Activated CD8-positive, alpha-beta memory T cell treated with anti-CD3 and anti-CD28 coated beads, Interleukin-2, amount 50 U/mL, for 24 hours (primary cell): ENCODE results near the gene RAB31.

ENCODE experiments used
- DNase-seq: peaks from one replicate; pipeline ENCODE4 v3.0.0-alpha.2; 2020; ENCODE audit errors: extremely low read depth

Gene RAB31

DNA sequence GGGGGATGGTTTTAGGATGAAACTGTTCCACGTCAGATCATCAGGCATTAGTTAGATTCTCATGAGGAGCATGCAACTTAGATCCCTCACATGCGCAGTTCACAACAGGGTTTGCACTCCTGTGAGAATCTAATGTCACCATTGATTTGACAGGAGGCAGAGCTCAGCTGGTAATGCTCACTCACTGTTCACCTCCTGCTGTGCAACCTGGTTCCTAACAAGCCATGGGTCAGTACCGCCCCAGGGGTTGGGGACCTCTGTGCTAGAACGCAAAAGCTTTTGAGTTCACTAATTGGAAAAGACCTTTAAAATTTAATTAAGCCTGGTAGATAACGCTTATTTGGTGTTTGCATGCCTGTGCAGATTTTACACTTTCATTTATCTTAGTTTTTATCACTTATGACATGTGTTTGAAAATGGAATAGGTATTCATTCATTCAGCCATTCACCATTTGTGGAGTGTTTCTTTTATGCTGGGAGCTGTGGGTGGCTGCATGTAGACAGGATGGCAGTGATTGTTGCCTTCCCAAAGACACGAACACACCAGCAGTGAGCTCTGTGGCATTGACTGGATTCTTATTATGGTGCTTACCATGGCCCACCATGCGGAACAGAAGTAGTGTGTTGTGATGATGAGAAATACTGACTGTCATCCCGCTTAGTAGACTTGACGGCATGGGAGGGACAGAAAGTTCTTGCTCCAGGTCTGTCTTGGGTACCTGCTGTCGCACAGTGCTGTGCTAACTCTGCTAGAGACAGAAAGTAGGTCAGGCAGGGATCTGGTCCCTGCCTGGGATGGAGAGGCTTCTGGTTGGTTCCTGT lies 6.4 kb downstream of the RAB31 start:
- DNase-seq, result no peak

GRCh38 chr18:9715088-9715343 lies 6.9 kb downstream of the RAB31 start:
- DNase-seq, result no peak

- DNase-seq, result no peak
Observed at GRCh38 chr18:9715978-9716774, 8.1 kb downstream of the RAB31 start.

DNA sequence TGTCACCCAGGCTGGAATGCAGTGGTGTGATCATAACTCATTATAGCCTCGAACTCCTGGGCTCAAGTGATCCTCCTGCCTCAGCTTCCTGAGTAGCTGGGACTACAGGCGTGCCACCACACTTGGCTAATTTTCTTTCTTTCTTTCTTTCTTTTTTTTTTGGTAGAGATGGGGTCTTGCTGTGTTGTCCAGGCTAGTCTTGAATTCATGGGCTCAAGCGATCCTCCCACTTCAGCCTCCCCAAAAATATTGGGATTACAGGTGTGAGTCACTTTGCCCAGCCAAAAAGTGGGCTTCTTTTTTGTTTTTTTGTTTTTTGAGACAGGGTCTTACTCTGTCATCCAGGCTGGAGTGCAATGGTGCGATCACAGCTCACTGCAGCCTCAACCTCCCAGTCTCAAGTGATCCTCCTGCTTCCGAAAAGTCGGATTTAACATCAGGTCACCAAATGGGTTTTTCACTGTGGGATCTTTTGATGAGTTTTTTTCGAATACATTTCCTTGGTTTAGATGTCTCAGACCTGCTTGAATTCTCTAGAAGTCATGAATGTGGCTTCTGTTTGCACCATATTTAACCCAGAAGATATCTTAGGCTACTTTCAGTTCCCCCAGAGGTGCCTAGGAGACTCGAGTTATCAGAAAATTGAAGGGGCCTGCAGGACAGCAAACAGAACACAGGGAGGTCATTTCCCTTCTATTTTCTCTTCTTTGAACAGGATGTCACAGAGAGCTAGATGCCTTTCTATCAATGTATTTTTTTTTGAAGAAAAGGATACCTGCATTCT lies 8.9 kb downstream of the RAB31 start:
- DNase-seq, result no peak

GRCh38 chr18:9719421-9719981 lies 11.4 kb downstream of the RAB31 start:
- no peak for DNase-seq

DNA sequence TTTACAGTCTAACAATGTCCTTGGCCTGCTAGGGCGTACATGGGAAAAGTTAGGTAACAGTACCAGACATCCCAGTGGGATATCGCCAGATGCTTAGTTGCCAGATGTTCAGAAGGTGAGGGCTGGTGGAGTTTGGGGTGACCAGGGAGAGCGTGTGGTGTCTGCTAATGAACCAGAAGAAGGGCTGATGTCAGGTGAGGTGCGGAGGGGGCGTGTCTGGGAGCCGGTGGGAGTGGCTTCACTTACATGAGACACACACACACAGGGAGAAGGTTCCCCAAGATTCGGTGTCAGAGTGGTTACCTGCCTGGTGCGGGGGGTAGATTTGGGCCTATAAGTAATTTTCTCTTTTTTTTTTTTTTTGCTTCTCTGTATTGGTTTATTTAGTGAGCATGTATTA lies 12.2 kb downstream of the RAB31 start:
- DNase-seq, result no peak

- DNase-seq, result no peak
Observed at GRCh38 chr18:9721893-9722550, 13.9 kb downstream of the RAB31 start.

GRCh38 chr18:9722691-9723090 lies 14.6 kb downstream of the RAB31 start:
- no peak for DNase-seq

DNA sequence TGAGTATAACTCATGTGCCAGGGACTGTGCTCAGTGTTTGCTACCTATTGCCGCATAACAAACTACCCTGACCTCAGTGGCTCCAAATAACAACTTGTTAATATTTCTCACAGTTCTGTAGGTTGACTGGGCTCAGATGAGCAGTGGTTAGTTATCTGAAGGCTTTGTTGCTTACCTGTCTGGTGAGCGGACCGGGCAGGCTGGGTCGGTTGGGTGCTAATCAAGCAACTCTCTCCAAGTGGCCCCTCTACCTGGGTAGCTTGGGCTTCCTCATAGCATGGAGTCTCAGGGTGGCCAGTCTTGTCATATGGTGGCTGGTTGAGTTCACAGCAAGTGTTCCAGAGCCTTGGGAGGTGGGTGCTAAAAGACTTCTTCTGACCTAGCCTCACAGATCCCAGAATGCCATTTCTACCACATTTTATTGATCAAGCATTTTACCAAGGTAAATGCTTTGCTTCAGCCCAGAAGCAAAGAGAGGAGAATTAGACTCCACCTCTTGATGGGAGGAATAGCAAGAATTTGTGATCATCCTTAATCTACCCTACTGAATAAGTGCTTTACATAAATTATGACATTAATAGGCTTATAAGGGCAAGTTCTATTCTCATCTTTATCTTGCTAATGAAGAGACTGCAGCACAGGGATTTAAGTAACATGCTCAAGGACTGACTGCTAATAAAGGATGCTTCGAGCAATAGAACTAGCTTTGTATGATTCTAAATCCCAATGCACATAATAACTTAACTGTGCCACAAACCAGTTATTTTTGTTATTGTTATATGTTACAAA lies 16.9 kb downstream of the RAB31 start:
- DNase-seq, result no peak

DNA sequence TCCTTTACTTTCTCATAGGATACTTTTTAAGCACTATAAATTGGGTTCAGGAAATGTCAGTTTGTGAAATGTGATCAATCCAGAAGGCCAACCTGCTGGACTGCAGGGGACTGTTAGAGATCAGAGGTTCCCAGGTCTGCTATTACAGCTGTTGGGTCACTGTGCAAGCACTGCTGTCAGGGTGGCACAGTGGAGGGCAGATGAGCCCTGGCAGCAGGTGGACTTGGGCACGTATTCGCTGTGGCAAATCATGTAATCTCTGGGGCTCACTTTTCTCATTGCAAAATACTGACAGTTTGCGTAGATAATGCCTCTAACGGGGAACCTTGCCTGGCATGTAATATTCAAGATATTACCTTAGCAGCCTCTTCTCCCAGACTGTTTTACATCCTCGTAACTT lies 18.1 kb downstream of the RAB31 start:
- no peak for DNase-seq

DNA sequence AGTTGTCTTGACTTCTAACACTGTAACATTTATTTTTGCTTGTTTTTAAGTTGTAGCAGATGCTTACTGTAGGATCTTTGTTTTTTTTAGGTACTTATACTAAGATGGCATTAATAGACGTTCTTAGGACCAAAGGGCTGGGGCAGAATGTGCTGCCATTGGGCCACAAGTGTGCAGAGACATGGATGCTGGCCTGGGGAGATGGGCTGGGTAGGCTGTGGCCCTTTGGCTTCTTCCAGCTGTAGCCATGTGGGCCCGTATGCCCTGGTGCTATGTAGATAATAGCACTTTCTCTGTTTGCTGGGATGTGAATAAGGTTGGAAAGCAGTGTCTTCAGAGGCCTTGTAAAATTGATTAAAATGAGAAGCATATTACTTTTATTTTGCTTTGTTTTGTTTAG lies 18.8 kb downstream of the RAB31 start:
- DNase-seq, result no peak

- DNase-seq, result no peak
Observed at GRCh38 chr18:9730786-9731185, 22.7 kb downstream of the RAB31 start.

DNA sequence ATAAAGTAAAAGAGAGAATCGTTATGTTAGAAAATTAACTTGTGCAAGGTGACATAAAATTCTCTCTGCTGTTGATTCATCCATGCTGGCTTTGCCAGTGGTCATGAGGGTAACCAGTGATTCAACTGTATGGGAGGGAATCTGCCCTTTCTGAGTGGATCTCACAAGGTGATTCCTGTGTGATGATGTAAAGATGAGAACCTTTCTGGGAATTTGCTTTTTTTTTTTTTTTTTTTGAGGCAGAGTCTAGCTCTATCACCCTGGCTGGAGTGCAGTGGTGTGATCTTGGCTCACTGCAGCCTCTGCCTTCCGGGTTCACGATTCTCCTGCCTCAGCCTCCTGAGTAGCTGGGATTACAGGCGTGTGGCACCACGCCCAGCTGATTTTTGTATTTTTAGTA lies 23.3 kb downstream of the RAB31 start:
- DNase-seq, result no peak

GRCh38 chr18:9732031-9732430 lies 23.9 kb downstream of the RAB31 start:
- DNase-seq, result no peak

DNA sequence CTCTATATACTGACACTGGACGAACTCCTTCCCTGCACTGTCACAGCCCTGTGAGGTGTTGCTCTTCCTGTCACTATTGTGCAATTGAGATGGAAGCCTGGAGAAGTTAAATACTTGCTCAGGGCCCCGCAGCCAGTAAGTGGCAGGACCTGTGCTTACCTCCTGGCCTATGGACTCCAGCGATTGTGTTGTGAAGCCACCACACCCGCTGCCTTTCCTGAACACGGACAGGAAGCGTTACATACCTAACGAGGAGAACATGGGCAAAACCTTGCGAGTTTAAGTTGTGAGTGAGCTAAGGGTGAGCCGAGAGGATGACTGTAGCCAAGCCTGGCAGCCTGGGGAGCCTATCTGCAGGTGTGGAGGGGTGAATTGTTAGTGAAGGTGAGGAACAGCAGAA lies 26.1 kb downstream of the RAB31 start:
- DNase-seq, result no peak

- DNase-seq, result no peak
Observed at GRCh38 chr18:9735238-9735637, 27.1 kb downstream of the RAB31 start.

GRCh38 chr18:9735879-9736278 lies 27.8 kb downstream of the RAB31 start:
- DNase-seq, result no peak

DNA sequence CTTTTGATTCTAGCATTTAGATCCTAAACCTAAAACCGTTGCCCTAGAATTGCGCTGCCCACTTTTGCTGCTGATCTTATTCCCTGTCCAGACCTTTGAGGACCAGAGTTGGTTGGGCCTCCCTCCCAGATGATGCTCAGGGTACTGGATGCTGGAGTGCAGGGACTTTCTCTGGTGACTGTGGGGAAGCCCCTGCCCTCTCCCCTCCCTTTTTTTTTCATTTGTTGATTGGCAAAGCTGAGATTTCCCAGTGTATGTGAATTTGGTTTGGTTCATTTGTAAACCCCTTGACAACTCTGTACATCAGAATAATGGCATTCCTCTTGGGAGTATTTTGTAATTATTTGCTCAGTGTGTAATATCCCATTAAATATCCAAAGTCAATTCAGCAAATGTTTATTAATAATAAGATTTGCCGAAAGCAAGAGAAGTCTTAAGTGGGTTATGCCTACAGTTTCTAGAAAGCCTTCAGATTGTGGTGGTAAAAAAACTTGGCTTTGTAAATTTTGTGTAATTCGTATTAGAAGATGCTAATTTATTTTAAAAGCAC lies 28.3 kb downstream of the RAB31 start:
- DNase-seq, result no peak

DNA sequence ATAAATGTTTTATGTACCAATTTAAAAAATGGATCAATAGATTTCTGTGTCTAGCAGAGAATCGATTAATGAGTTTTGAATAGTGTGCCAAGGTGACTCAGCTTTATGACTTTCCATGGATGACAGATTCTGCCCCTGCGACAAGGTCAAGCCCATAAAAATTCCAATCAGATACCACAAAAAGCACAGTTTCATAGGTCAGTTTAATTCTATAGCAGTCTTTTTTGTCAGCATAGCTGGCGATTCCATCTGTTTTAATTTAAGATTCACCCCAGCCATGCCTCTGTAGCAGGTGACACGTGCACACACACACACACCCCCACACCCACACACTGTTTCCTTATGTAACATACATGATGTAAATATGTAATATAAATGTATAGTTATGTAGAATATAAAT lies 28.9 kb downstream of the RAB31 start:
- DNase-seq, result no peak

DNA sequence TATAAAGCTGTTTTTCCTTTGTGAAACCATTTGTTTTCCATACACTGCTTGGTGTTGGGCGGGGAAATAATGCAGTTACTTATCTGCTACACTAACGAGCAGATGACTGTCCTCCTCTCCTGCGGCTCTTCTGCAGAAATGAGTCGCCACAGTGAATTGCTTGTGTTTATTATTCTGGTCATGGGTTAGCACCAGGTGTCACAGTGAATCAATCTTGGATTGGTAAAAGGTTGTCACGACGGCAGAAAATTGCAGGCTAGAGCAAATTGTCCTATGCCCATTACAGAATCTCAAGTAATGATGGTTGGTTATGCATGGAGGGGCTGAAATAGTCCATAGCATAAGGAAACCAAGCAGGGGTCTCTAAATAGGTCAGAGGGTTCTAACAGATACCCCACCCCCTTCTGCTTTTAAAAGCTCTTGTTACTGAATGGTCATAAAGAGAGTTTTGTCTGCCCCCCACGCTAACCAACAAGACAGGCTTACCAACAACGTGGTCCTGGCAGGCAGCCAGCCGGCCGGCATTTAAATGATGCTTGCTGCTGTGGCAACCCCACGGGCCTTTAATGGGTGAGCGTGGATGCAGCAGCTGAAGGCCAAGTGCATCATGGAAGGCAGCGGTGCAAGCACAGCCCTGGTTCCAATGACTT lies 29.5 kb downstream of the RAB31 start:
- DNase-seq, result no peak
